ENCODE measurements around the gene AKAP13. TPM values are rescaled to one million over a fixed set of nuclear protein-coding genes. Genes with fewer than 3 reads are reported as not detected.

Gene AKAP13
- total RNA-seq, 1 donor from 2014 or later: 114 TPM

DNA sequence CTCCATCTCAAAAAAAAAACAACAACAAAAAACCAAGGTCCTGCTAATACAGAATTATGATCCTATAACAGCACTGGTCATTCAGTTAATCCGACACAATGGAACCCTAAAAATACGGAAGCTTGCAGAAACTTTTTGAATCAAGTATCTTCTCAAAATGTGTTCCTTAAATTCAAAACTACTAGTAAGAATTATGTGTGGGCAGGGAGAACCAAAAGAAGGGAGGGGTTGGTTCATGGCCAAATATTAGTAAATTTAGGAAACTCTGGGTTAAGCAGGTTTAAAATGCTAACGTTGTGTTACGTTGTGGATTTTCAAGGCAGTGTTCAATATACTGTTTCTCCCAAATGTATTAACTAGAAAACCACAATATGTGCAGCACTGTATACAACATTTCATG lies 298.8 kb downstream of the AKAP13 start:
- no peak overlapping the region for H3K4me3 Mint-ChIP-seq (ENCODE audit: low read depth)
- no peak for DNase-seq (ENCODE audit: low spot score, unreplicated experiment)
- H3K27me3 Mint-ChIP-seq: no peaks in the 10 kb centered on the region
- H3K27ac Mint-ChIP-seq: no peak overlapping the region
- H3K4me1 Mint-ChIP-seq (ENCODE audit: low read depth): peaks cover 4% of the 10 kb centered on the region
- TF ChIP-seq, protein P1, sequence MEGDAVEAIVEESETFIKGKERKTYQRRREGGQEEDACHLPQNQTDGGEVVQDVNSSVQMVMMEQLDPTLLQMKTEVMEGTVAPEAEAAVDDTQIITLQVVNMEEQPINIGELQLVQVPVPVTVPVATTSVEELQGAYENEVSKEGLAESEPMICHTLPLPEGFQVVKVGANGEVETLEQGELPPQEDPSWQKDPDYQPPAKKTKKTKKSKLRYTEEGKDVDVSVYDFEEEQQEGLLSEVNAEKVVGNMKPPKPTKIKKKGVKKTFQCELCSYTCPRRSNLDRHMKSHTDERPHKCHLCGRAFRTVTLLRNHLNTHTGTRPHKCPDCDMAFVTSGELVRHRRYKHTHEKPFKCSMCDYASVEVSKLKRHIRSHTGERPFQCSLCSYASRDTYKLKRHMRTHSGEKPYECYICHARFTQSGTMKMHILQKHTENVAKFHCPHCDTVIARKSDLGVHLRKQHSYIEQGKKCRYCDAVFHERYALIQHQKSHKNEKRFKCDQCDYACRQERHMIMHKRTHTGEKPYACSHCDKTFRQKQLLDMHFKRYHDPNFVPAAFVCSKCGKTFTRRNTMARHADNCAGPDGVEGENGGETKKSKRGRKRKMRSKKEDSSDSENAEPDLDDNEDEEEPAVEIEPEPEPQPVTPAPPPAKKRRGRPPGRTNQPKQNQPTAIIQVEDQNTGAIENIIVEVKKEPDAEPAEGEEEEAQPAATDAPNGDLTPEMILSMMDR (IDR thresholded peaks at IDR 0.05; ENCODE audit: unreplicated experiment): no peak
- no peaks in the 10 kb centered on the region for H3K9me3 Mint-ChIP-seq (ENCODE audit: low read depth)
- peaks cover 20% of the 10 kb centered on the region for H3K36me3 Mint-ChIP-seq (ENCODE audit: insufficient read depth)

DNA sequence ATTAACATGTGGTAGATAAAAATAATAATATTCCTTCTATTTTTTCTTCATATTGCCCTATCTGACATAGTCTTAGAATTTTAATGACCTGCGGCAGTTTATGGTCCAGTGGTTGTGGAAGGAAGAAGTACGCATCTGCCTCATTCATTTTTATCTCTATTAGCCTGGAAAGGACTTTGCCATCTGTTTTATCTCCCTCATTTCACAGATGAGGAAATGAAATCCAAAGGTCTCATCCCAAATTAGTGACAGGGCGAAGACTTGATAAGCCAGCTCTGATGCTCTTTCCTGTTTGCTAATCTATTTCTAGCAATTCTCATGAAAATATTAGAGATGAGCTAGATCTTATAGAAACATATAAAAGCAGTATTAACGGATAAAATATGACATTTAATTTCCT lies 301.0 kb downstream of the AKAP13 start:
- no peaks in the 10 kb centered on the region for H3K27me3 Mint-ChIP-seq
- no peaks in the 10 kb centered on the region for H3K9me3 Mint-ChIP-seq (ENCODE audit: low read depth)
- DNase-seq (ENCODE audit: low spot score, unreplicated experiment): no peak
- no peak overlapping the region for H3K27ac Mint-ChIP-seq
- peaks cover 2% of the 10 kb centered on the region for H3K4me1 Mint-ChIP-seq (ENCODE audit: low read depth)
- peaks cover 21% of the 10 kb centered on the region for H3K36me3 Mint-ChIP-seq (ENCODE audit: insufficient read depth)
- H3K4me3 Mint-ChIP-seq (ENCODE audit: low read depth): no peak overlapping the region
- TF ChIP-seq, protein P1 (IDR thresholded peaks at IDR 0.05; ENCODE audit: unreplicated experiment): no peak

DNA sequence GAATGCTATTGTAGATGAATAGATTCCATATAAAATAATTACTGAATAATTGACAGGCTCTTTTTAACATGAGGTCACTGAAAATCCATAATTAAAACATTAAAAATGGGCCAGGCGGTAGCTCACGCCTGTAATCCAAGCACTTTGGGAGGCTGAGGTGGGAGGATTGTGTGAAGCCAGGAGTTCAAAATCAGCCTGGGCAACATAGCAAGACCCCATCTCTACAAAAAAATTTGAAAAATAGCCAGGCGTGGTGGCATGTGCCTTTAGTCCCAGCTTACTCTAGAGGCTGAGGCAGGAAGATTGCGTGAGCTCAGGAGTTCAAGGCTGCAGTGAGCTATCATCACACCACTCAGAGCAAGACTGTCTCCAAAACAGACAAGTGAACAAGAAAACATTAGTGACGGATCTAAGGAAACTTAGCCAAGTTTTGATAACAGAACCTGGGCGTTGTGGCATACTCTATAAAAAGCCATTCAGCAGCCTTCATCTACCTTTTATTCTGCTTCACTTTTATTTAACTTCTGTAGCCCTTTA lies 303.8 kb downstream of the AKAP13 start:
- Mint-ChIP-seq H3K27me3 (no peaks in the 10 kb centered on the region), H3K36me3 (ENCODE audit: insufficient read depth) (peaks cover 17% of the 10 kb centered on the region), H3K9me3 (ENCODE audit: low read depth) (no peaks in the 10 kb centered on the region), H3K4me3 (ENCODE audit: low read depth) (no peak overlapping the region), H3K4me1 (ENCODE audit: low read depth) (peaks cover 6% of the 10 kb centered on the region), H3K27ac (no peak overlapping the region)
- DNase-seq (ENCODE audit: low spot score, unreplicated experiment): no peak
- TF ChIP-seq, protein P1 (IDR thresholded peaks at IDR 0.05; ENCODE audit: unreplicated experiment): no peak

DNA sequence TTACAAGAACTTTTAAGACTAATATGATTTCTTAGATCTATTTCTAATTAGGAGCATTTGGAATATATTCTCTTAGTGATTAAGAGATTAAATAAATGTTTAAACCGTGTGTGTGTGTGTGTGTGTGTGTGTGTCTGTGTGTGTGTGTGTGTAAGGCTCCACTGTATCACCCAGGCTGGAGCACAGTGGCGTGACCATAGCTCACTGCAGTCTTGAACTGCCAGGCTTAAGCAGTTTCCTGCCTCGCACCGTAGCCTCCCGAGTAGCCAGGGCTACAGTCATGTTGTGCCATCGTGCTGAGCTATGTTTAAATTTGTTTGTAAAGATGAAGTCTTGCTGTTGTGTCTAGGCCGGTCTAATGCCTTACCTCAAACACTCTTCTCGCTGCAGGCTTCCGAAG lies 305.0 kb downstream of the AKAP13 start:
- no peak overlapping the region for H3K4me3 Mint-ChIP-seq (ENCODE audit: low read depth)
- H3K4me1 Mint-ChIP-seq (ENCODE audit: low read depth): peaks cover 14% of the 10 kb centered on the region
- no peak overlapping the region for H3K27ac Mint-ChIP-seq
- no peaks in the 10 kb centered on the region for H3K9me3 Mint-ChIP-seq (ENCODE audit: low read depth)
- peaks cover 17% of the 10 kb centered on the region for H3K36me3 Mint-ChIP-seq (ENCODE audit: insufficient read depth)
- TF ChIP-seq, protein P1 (IDR thresholded peaks at IDR 0.05; ENCODE audit: unreplicated experiment): no peak
- no peaks in the 10 kb centered on the region for H3K27me3 Mint-ChIP-seq
- no peak for DNase-seq (ENCODE audit: low spot score, unreplicated experiment)

DNA sequence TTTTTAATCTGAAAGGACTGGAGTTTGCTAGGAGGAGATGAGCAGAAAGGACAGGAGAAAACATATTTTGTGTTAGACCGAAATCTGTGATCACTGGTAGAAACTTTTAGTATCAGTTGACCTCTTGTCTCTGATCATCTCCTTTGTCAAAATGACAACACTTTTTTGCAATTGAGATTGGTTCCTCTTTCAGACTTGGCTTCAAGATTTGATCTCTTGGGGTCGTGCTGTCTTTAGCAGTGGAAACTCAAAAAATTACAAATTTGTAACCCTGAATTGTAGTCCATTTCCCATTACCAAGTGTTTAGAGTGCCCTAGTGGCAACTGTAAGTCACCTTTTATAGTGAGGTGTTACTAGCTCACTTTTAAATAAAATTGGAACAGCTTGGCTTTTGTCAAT lies 306.9 kb downstream of the AKAP13 start:
- TF ChIP-seq, protein P1 (IDR thresholded peaks at IDR 0.05; ENCODE audit: unreplicated experiment): no peak
- peaks cover 17% of the 10 kb centered on the region for H3K4me1 Mint-ChIP-seq (ENCODE audit: low read depth)
- no peaks in the 10 kb centered on the region for H3K9me3 Mint-ChIP-seq (ENCODE audit: low read depth)
- no peak overlapping the region for H3K27ac Mint-ChIP-seq
- peaks cover 15% of the 10 kb centered on the region for H3K36me3 Mint-ChIP-seq (ENCODE audit: insufficient read depth)
- H3K4me3 Mint-ChIP-seq (ENCODE audit: low read depth): no peak overlapping the region
- DNase-seq (ENCODE audit: low spot score, unreplicated experiment): no peak
- no peaks in the 10 kb centered on the region for H3K27me3 Mint-ChIP-seq

All from progenitor cell of endocrine pancreas (in vitro differentiated cells).